OCI-M2 (cell line): ENCODE measurements around the gene CD19.
"Not testable (repeated sequence)": the region's sequence is repeated elsewhere in the genome, so short reads cannot be mapped to it uniquely, and the experiment has no call there.

Experiments
- DNase-seq: peaks from one replicate; lab custom pipeline; 2025; ENCODE audit not compliant: unreplicated experiment; lab: John Stamatoyannopoulos, UW

CD19 gene

DNA sequence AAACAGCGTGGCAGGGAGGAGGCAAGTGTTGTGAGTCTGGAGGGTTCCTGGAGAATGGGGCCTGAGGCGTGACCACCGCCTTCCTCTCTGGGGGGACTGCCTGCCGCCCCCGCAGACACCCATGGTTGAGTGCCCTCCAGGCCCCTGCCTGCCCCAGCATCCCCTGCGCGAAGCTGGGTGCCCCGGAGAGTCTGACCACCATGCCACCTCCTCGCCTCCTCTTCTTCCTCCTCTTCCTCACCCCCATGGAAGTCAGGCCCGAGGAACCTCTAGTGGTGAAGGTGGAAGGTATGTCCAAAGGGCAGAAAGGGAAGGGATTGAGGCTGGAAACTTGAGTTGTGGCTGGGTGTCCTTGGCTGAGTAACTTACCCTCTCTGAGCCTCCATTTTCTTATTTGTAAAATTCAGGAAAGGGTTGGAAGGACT is at the start of gene CD19:
CD19 (plus strand) TSS at position 171 of the 425 bp plus-strand sequence; CDS start at position 201, 30 bp downstream.
- no peak for DNase-seq

DNA sequence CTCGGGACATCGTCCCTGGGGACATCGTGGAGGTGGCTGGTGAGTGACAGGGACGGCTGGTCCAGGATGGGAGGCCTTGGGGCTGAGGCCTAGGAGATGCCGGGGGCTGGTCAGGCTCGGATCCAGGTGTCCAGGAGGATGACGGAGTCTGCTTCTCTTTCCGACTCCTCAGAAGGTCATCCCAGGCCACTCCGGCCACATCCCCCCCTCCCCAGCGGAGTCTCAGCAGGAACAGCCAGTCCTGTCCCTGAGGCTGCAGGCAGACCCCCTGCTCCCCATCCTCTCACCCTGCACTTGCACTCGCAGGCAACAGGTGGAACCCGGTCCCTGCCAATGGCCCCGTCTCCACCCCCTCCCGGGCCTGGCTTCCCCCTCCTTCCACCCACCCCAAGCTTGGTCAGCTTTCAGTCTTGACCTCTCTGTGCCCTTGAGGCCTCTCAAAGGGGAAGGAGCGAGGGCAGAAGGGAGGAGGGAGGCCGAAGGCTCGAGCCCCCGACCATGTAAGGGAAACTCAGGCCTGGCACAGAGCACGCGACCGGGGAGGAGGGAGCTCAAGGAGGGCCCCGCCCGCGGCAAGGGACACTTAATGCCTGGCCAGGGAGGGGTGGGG is 49.1 kb upstream of the CD19 start:
- DNase-seq = no peak

DNA sequence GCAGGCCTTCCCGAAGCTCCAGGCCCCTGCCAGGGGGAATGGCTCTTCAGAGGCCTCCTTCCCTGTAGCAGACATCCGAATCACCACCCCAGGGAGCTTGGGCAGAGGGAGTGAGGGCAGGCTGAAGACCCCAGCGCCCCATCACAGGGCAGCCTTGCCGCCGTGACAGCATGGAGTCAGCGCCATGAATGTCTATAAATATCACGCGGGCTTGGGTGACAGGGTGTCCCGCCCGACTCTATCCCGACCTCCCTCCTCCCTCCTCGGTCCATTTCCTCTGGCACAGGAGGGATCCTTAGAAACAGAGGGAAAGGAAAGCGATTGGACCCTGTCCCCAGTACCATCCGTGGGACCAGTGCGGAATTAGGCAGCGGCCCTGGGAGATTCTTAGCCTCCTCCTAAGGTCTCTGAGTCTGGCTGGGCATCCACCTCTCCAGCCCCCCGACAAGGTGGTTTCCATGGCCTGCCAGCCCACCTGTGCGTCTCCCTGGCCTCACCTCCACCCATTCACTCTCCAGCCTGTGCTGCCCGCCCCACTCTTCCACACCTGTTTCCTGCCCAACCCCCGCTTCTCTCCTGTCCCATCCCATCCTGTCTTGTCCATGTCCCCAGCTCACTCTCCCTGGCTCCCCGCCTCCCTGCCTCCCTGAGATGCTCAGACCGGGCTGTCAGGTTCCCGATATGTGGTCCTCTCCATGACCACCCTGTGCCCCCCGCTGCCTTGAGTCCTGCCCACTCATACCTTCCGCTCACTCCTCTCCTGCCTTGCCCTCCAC is 48.4 kb upstream of the CD19 start:
- DNase-seq = no peak

DNA sequence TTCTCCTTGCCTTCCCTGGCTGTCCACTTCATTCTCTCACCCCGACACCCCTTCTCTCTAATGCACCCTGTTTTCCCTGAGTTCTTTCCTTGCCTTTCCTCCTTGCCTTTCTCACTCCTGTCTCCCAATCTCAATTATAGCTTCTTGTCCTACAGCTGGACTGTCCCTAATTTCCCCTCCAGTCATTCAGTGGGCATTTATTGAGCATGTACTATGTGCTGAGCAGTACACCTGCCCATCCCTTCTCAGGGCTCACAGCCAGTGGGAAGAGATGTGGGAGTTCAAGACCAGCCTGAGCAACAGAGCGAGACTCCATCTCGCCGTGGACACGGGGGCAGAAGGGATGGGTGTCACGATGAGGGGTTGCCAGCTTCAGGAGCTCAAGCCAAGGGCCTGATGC is 47.7 kb upstream of the CD19 start:
- no peak for DNase-seq

GRCh38 chr16:28886945-28887344 is 44.8 kb upstream of the CD19 start:
- no peak for DNase-seq

GRCh38 chr16:28890355-28890754 is 41.4 kb upstream of the CD19 start:
- DNase-seq = not testable (repeated sequence)

GRCh38 chr16:28891964-28892890 is 39.5 kb upstream of the CD19 start:
- DNase-seq = no peak

- no peak for DNase-seq
These were observed 38.5 kb upstream of the CD19 start for GRCh38 chr16:28893291-28893690.

- no peak for DNase-seq
These were observed 36.2 kb upstream of the CD19 start for GRCh38 chr16:28895609-28896008.

GRCh38 chr16:28897826-28898225 is 33.9 kb upstream of the CD19 start:
- DNase-seq = no peak

- DNase-seq = no peak
These were observed 33.5 kb upstream of the CD19 start for GRCh38 chr16:28898266-28898665.

DNA sequence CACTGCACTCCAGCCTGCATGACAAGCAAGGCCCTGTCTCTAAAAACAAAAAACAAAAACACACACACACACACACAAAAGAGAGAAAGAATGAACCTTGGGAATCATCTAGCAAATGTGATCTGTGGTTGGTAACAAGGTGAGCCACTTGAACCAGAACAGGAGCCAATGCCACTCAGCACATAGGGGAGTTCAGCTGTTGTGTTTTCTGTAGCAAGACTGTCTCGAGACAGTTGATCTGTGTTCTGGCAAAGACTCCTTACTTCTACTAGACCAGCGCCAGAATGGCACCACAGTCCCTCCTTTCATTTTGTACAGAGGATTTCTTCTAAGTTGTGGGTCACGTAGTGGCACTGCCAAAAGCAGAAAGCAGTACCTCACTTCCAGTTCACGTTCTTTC is 32.8 kb upstream of the CD19 start:
- DNase-seq = no peak

GRCh38 chr16:28899882-28900590 is 31.7 kb upstream of the CD19 start:
- DNase-seq = no peak

DNA sequence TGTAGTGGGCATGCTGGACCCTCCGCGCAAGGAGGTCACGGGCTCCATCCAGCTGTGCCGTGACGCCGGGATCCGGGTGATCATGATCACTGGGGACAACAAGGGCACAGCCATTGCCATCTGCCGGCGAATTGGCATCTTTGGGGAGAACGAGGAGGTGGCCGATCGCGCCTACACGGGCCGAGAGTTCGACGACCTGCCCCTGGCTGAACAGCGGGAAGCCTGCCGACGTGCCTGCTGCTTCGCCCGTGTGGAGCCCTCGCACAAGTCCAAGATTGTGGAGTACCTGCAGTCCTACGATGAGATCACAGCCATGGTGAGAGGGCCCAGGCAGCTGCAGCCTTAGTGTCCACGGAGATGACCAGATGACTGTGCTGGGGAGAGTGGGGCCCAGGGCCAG is 31.2 kb upstream of the CD19 start:
- DNase-seq = no peak

GRCh38 chr16:28901862-28902261 is 29.9 kb upstream of the CD19 start:
- DNase-seq = no peak

DNA sequence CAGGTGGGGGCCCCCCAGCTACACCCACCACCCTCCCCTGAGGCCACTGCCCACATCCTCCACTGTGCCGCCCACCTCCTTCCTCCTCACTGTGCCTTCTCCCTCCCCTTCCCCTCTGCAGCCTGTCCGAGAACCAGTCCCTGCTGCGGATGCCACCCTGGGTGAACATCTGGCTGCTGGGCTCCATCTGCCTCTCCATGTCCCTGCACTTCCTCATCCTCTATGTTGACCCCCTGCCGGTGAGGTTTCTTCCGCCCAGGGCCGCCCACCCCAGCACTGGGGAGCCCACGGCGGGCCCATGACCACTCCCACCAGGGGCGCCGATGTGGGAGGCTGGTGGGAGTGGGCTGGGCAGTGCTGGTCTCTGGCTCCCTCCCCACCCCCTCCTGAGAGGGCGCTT is 28.9 kb upstream of the CD19 start:
- no peak for DNase-seq

- no peak for DNase-seq
These were observed 28.3 kb upstream of the CD19 start for GRCh38 chr16:28903344-28904042.

DNA sequence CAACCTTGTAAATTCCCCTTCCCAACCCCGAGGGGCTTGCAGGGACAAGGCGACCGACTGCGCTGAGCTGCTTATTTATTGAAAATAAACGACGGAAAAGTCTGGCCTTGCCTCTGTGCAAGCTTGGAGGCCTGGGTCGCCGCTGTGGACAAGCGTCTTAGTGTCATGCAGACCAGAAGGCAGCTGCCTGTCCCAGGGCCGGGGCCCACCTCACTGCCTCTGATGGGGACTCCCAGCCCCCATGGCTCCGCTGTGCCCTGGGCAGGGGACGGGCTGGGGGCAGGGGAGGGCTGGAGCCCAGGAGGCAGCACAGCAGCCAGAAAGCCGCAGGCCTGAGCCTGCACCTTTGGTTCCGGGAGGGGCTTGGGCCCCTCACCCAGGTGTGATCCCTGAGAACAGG is 27.4 kb upstream of the CD19 start:
- DNase-seq = no peak

DNA sequence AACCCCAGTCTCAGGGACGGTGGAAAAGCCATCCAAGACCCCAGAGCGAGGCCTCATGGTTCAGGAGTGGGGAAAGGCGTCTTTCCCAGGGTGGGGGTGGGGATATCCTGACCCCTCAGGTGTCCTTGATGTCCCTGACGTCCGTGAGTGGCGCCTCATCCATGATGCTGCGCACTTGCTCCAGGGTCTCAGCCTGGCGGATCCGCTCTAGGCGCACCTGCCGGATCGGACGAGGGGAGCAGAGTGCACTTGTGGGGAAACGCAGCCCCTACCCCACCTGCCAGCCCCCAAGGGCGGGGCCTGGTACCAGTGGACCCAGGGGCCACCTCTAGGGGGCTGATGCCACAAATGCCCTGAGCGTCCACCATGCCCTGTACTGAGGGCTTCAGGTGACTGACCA is 26.9 kb upstream of the CD19 start:
- DNase-seq = no peak

- no peak for DNase-seq
These were observed 26.5 kb upstream of the CD19 start for GRCh38 chr16:28905229-28905754.
